Right lobe of liver (tissue), 4 donors: ENCODE data around the gene IL22RA1.

Experiments used
- CTCF ChIP-seq, 4 donors: fragments of 200-600 bp in 3 of 4; fragments of 450-650 bp in 1 of 4; IDR thresholded peaks; one replicate each; pipeline versions ENCODE4 v1.5.1 to v1.8.0; 2016 to 2022; ENCODE audit warnings: antibody characterized with exemption in 4 of 4, mild to moderate bottlenecking in 2 of 4
- POLR2A ChIP-seq: fragments of 450-650 bp; IDR thresholded peaks from one replicate; pipeline ENCODE4 v1.6.1; 2017; ENCODE audit warnings: antibody characterized with exemption, mild to moderate bottlenecking
- donor health status: DM: no; HTN: no; CAD: no.
- donor health status: DM: no; HTN: no; CAD: no.
- donor health status: DM: no; HTN: yes; CAD: no.

DNA sequence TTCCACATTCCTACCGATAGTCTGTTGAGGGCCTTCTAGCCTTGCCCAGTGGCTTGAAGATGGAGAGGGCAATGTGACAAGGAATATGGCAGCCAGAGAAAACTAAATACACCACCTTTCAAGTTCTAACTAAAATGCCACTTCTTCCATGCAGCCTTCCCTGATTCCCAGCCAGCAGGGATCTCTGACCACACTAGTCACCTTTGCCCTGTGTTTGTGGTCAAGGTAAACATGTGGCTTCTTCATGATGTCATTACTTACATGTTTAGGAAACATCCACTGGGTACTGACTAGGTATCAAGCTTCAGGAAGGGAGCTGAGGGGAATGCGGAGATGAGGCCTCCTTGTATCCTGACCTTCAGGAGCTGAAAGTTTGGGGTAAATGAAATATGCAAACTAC lies 22.6 kb upstream of the IL22RA1 start:
- no peak for TF ChIP-seq CTCF (IDR thresholded peaks at IDR 0.05)
- TF ChIP-seq POLR2A: no peak
